HCT116 (cell line): ENCODE results near the gene FALEC. TPM values are rescaled to one million over a fixed set of nuclear protein-coding genes. Genes with fewer than 3 reads are reported as not detected.
A peak's percentile ranks its signal among the peaks of the same experiment; 100 is the strongest.

Experiments
- ATAC-seq: fragments of 200-7000 bp; cut with Tn5 transposase; 2 replicates; pipeline ENCODE4 v1.9.1; 2020; ENCODE audit warnings: mild to moderate bottlenecking, moderate library complexity
- BruUV-seq: library from RNA; stranded (reverse); fragments of 400-500 nt; replicated peaks from 2 replicates; lab custom pipeline; 2021; lab: Mats Ljungman, UMichigan
- CTCF ChIA-PET: fragments of 300-600 bp; sonication (Branson Sonifier 250); formaldehyde crosslinking; loops from one replicate; lab custom pipeline; 2021; ENCODE audit warnings: antibody characterized with exemption; lab: Charles Lee
- POLR2A ChIA-PET: fragments of 300-600, 350-600 bp; sonication (Branson Sonifier 250); formaldehyde crosslinking; loops from one replicate; lab custom pipeline; 2021; ENCODE audit warnings: antibody characterized with exemption; lab: Charles Lee
- RAD21 ChIA-PET, 2 experiments: fragments of 300-600 bp; sonication (Branson Sonifier 250); formaldehyde crosslinking; loops; one replicate each; lab custom pipeline; 2023; ENCODE audit warnings: low total read pairs in 2 of 2; ENCODE audit not compliant: uncharacterized antibody in 2 of 2, unreplicated experiment in 2 of 2, low non-redundant PET in 1 of 2; lab: Charles Lee
- DNase-seq: peaks from one replicate; pipeline ENCODE4 v3.0.0-alpha.2; 2010; ENCODE audit warnings: low read depth, low spot score
- H2AFZ ChIP-seq: fragments of 200-600 bp; shearing (Covaris generic), sonication (generic); 2 replicates; pipeline ENCODE4 v1.6.1; 2017; ENCODE audit warnings: low read depth, mixed run types, mixed read lengths, antibody characterized with exemption, low read length; ENCODE audit not compliant: poor library complexity, severe bottlenecking
- H3K27ac ChIP-seq: 2 replicates; pipeline ENCODE4 v1.5.1; 2012; ENCODE audit warnings: low read depth, low read length
- H3K27me3 ChIP-seq: fragments of 200-600 bp; sonication (generic); 2 replicates; pipeline ENCODE4 v1.6.1; 2016; ENCODE audit warnings: mixed run types, low read length, mixed read lengths; ENCODE audit not compliant: insufficient read depth
- H3K36me3 ChIP-seq, 2 experiments: fragments of 200-500 bp in 1 of 2; fragments of 200-600 bp in 1 of 2; sonication (Bioruptor generic) in 1 of 2; sonication (generic) in 1 of 2; 2 replicates each; pipeline versions ENCODE4 v1.5.1 to v1.6.1; 2014 to 2016; ENCODE audit warnings: low read length in 2 of 2, inconsistent platforms in 1 of 2, mixed read lengths in 1 of 2, mixed run types in 1 of 2; ENCODE audit not compliant: insufficient read depth in 2 of 2, control insufficient read depth in 1 of 2
- H3K4me1 ChIP-seq, 2 experiments: fragments of 200-600 bp in 1 of 2; sonication (generic) in 1 of 2; 2 replicates each; pipeline versions ENCODE4 v1.5.1 to v1.6.1; 2012 to 2017; ENCODE audit warnings: low read length in 2 of 2, inconsistent platforms in 1 of 2, mild to moderate bottlenecking in 1 of 2, mixed read lengths in 1 of 2, mixed run types in 1 of 2, moderate library complexity in 1 of 2; ENCODE audit not compliant: insufficient read depth in 2 of 2, control insufficient read depth in 1 of 2
- H3K4me2 ChIP-seq: fragments of 200-600 bp; sonication (generic); 2 replicates; pipeline ENCODE4 v1.6.1; 2017; ENCODE audit warnings: mixed run types, low read length, mixed read lengths
- H3K4me3 ChIP-seq, 2 experiments: fragments of 200-600 bp in 1 of 2; sonication (generic) in 1 of 2; replicated peaks in 1 of 2; 2 replicates each; pipeline ENCODE4 v1.5.1; 2011 to 2016; ENCODE audit warnings: low read length in 2 of 2, control low read depth in 1 of 2, low read depth in 1 of 2, mild to moderate bottlenecking in 1 of 2, mixed read lengths in 1 of 2, mixed run types in 1 of 2
- H3K79me2 ChIP-seq: fragments of 200-600 bp; sonication (generic); 2 replicates; pipeline ENCODE4 v1.6.1; 2017; ENCODE audit warnings: mild to moderate bottlenecking, mixed run types, low read length, moderate library complexity, mixed read lengths; ENCODE audit not compliant: insufficient read depth
- H3K9ac ChIP-seq: fragments of 200-600 bp; sonication (generic); 2 replicates; pipeline ENCODE4 v1.6.1; 2016; ENCODE audit warnings: low read length, mixed read lengths
- H3K9me2 ChIP-seq: fragments of 200-600 bp; sonication (generic), shearing (Covaris generic); 2 replicates; pipeline ENCODE4 v1.6.1; 2017; ENCODE audit warnings: mixed run types, mild to moderate bottlenecking, moderate library complexity; ENCODE audit not compliant: insufficient read depth
- H3K9me3 ChIP-seq, 2 experiments: fragments of 200-500 bp in 1 of 2; fragments of 200-600 bp in 1 of 2; sonication (Bioruptor generic) in 1 of 2; sonication (generic) in 1 of 2; 2 replicates each; pipeline ENCODE4 v1.6.1; 2014 to 2017; ENCODE audit warnings: low read length in 2 of 2, mixed read lengths in 2 of 2, inconsistent platforms in 1 of 2, low read depth in 1 of 2, mild to moderate bottlenecking in 1 of 2, mixed run types in 1 of 2, moderate library complexity in 1 of 2; ENCODE audit not compliant: control insufficient read depth in 1 of 2, insufficient read depth in 1 of 2
- H4K20me1 ChIP-seq: fragments of 200-600 bp; sonication (generic), shearing (Covaris generic); 2 replicates; pipeline ENCODE4 v1.6.1; 2017; ENCODE audit warnings: mixed run types, mild to moderate bottlenecking, moderate library complexity; ENCODE audit not compliant: insufficient read depth
- CBX3 ChIP-seq: IDR thresholded peaks from 2 replicates; pipeline ENCODE4 v1.6.1; 2012; ENCODE audit warnings: low read depth
- CEBPB ChIP-seq: IDR thresholded peaks from 2 replicates; pipeline ENCODE4 v1.6.1; 2012; ENCODE audit warnings: low read depth
- ELF1 ChIP-seq: IDR thresholded peaks from 2 replicates; pipeline ENCODE4 v1.6.1; 2012; ENCODE audit warnings: low read depth, borderline replicate concordance
- EZH2phosphoT487 ChIP-seq: fragments of 200-600 bp; IDR thresholded peaks from 2 replicates; pipeline ENCODE4 v1.6.1; 2018; ENCODE audit warnings: antibody characterized with exemption, borderline replicate concordance
- FOSL1 ChIP-seq: IDR thresholded peaks from 2 replicates; pipeline ENCODE4 v1.6.1; 2012; ENCODE audit warnings: low read depth
- JUND ChIP-seq: IDR thresholded peaks from 2 replicates; pipeline ENCODE4 v1.6.1; 2012
- POLR2A ChIP-seq: IDR thresholded peaks from 2 replicates; pipeline ENCODE4 v1.7.0; 2011; ENCODE audit warnings: borderline replicate concordance; ENCODE audit not compliant: insufficient read depth, insufficient read length; ENCODE audit errors: extremely low read depth
- POLR2AphosphoS5 ChIP-seq: IDR thresholded peaks from 2 replicates; pipeline ENCODE4 v1.6.1; 2011; ENCODE audit warnings: mild to moderate bottlenecking, low read depth, low read length, moderate library complexity
- RAD21 ChIP-seq: IDR thresholded peaks from 2 replicates; pipeline ENCODE4 v1.6.1; 2012; ENCODE audit warnings: low read depth, mild to moderate bottlenecking
- SIN3A ChIP-seq: IDR thresholded peaks from 2 replicates; pipeline ENCODE4 v1.6.1; 2012; ENCODE audit warnings: low read depth
- SP1 ChIP-seq: IDR thresholded peaks from 2 replicates; pipeline ENCODE4 v1.6.1; 2012; ENCODE audit warnings: low read depth
- SRF ChIP-seq: IDR thresholded peaks from 2 replicates; pipeline ENCODE4 v1.6.1; 2012; ENCODE audit warnings: low read depth
- YY1 ChIP-seq: IDR thresholded peaks from 2 replicates; pipeline ENCODE4 v1.6.1; 2011; ENCODE audit warnings: low read length, low read depth, moderate library complexity, mild to moderate bottlenecking; ENCODE audit not compliant: insufficient replicate concordance; ENCODE audit errors: extremely low read depth
- ZNF274 ChIP-seq: fragments of 200-500 bp; sonication (Bioruptor generic); IDR thresholded peaks from 2 replicates; pipeline ENCODE4 v1.6.1; 2014; ENCODE audit warnings: mild to moderate bottlenecking, low read depth, low read length, inconsistent platforms
- intact Hi-C: fragments of 100-400 bp; cut with micrococcal nuclease; formaldehyde crosslinking; loops from 2 replicates; pipeline ENCODE4 v1.10.0; 2022
- total RNA-seq: library from RNA; stranded (reverse); gene quantifications from one replicate; pipeline ENCODE4 v1.2.1, GENCODE V29; 2021; ENCODE audit not compliant: unreplicated experiment
- TF ChIP-seq, protein P1 (sequence below): IDR thresholded peaks from 2 replicates; pipeline ENCODE4 v1.6.1; 2012; ENCODE audit warnings: low read depth
- TF ChIP-seq, protein P2 (sequence below): IDR thresholded peaks from 2 replicates; pipeline ENCODE4 v1.6.1; 2012

The FALEC gene
- total RNA-seq, 1 experiment from 2014 or later: 0.59 TPM

DNA sequence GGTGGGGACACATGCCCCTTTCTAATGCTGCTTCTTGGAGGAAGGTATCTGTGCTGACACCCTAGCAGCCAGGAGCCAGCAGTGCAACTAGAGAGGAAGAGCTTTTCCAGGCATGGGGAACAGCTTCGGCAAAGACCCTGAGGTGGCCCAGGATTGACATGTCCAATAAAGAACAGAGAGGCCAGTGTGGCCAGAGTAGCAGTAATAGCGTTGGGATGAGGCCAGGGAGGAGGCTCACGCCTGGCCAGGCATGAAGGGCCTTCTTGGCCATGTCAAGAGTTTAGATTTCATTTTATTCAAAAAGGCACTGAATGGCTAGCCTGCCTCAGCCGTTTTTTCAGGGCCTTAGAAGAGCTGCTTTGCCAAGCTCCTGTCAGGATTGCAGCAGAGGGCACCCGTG, 17.3 kb downstream of the FALEC start:
- 0 out of 2 replicates have a peak, but pooled peaks have one; percentile 6 for ATAC-seq

More for the DNA sequence above, 17.3 kb downstream of the FALEC start:
- Histone ChIP-seq H3K4me2 (no peak overlapping the region), H3K9ac (no peak overlapping the region), H3K9me2 (no peaks in the 10 kb centered on the region), H3K9me3 (no peaks in the 10 kb centered on the region), H3K36me3 (no peaks in the 10 kb centered on the region), H3K4me3 (no peak overlapping the region), H3K79me2 (no peaks in the 10 kb centered on the region), H3K27me3 (no peaks in the 10 kb centered on the region), H2AFZ (no peak overlapping the region), H3K4me1 (peaks cover 6 to 35% of the 10 kb centered on the region in 2 experiments; a peak in 3 of 4 replicates), H4K20me1 (no peaks in the 10 kb centered on the region), H3K27ac (no peak overlapping the region)
- CTCF ChIA-PET: interaction anchor here (0.6 to 2.1 kb wide), 20 partner anchors 11 to 473 kb away, joined by 3 to 19 read pairs (median 4); partner anchors contain the start of genes ADAMTSL4, ENSA, FALEC and MINDY1
- BruUV-seq: no TSS peak
- RAD21 ChIA-PET: no interaction called here
- DNase-seq: no peak
- TF ChIP-seq EZH2phosphoT487: no peak
- no peak for TF ChIP-seq FOSL1
- no peak for TF ChIP-seq ELF1
- TF ChIP-seq, protein P1, sequence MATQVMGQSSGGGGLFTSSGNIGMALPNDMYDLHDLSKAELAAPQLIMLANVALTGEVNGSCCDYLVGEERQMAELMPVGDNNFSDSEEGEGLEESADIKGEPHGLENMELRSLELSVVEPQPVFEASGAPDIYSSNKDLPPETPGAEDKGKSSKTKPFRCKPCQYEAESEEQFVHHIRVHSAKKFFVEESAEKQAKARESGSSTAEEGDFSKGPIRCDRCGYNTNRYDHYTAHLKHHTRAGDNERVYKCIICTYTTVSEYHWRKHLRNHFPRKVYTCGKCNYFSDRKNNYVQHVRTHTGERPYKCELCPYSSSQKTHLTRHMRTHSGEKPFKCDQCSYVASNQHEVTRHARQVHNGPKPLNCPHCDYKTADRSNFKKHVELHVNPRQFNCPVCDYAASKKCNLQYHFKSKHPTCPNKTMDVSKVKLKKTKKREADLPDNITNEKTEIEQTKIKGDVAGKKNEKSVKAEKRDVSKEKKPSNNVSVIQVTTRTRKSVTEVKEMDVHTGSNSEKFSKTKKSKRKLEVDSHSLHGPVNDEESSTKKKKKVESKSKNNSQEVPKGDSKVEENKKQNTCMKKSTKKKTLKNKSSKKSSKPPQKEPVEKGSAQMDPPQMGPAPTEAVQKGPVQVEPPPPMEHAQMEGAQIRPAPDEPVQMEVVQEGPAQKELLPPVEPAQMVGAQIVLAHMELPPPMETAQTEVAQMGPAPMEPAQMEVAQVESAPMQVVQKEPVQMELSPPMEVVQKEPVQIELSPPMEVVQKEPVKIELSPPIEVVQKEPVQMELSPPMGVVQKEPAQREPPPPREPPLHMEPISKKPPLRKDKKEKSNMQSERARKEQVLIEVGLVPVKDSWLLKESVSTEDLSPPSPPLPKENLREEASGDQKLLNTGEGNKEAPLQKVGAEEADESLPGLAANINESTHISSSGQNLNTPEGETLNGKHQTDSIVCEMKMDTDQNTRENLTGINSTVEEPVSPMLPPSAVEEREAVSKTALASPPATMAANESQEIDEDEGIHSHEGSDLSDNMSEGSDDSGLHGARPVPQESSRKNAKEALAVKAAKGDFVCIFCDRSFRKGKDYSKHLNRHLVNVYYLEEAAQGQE: no peak
- no peak for TF ChIP-seq RAD21
- TF ChIP-seq CBX3: no peak
- TF ChIP-seq SP1: no peak
- TF ChIP-seq, protein P2, sequence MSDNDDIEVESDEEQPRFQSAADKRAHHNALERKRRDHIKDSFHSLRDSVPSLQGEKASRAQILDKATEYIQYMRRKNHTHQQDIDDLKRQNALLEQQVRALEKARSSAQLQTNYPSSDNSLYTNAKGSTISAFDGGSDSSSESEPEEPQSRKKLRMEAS: no peak
- no peak for TF ChIP-seq SIN3A
- TF ChIP-seq JUND: no peak
- TF ChIP-seq POLR2AphosphoS5: no peak
- TF ChIP-seq SRF: no peak
- no peak for TF ChIP-seq YY1
- no peak for TF ChIP-seq CEBPB
- no peak for TF ChIP-seq ZNF274
- no peak for TF ChIP-seq POLR2A
- POLR2A ChIA-PET: interaction anchor here (1.1 to 1.4 kb wide), 2 partner anchors 17 to 273 kb away, joined by 3 to 5 read pairs; partner anchors contain the start of gene FALEC
- intact Hi-C loops: loop anchor here (1.0 to 5.0 kb wide), 2 partner anchors 69 to 276 kb away; partner anchors contain the start of gene CA14
